ENCODE measurements around the gene SGSH.

Gene SGSH

GRCh38 chr17:80217703-80218362 lies 2.3 kb downstream of the SGSH start:
- TF ChIP-seq CTCF (IDR thresholded peaks at IDR 0.05; ENCODE audit: low read depth, low read length, missing control alignments): no peak
- DNase-seq (ENCODE audit: low read depth): no peak
- in situ Hi-C loops (cut with HindIII; ENCODE audit: low sequenced_read_pairs): no loop called here
- H3K4me3 ChIP-seq (ENCODE audit: low read depth, low read length): no peak overlapping the region

- H3K4me3 ChIP-seq (ENCODE audit: low read depth, low read length): no peak overlapping the region
- in situ Hi-C loops (cut with HindIII; ENCODE audit: low sequenced_read_pairs): no loop called here
- no peak for TF ChIP-seq CTCF (IDR thresholded peaks at IDR 0.05; ENCODE audit: low read depth, low read length, missing control alignments)
- DNase-seq (ENCODE audit: low read depth): no peak
Measured at GRCh38 chr17:80216473-80217456, 3.4 kb downstream of the SGSH start.

- DNase-seq (ENCODE audit: low read depth): no peak
- no peak overlapping the region for H3K4me3 ChIP-seq (ENCODE audit: low read depth, low read length)
- TF ChIP-seq CTCF (IDR thresholded peaks at IDR 0.05; ENCODE audit: low read depth, low read length, missing control alignments): no peak
- in situ Hi-C loops (cut with HindIII; ENCODE audit: low sequenced_read_pairs): no loop called here
Measured at GRCh38 chr17:80214878-80215210, 5.3 kb downstream of the SGSH start.

GRCh38 chr17:80214012-80214877 lies 5.9 kb downstream of the SGSH start:
- H3K4me3 ChIP-seq (ENCODE audit: low read depth, low read length): no peak overlapping the region
- TF ChIP-seq CTCF (IDR thresholded peaks at IDR 0.05; ENCODE audit: low read depth, low read length, missing control alignments): no peak
- DNase-seq (ENCODE audit: low read depth): no peak
- in situ Hi-C loops (cut with HindIII; ENCODE audit: low sequenced_read_pairs): no loop called here

GRCh38 chr17:80213643-80213975 lies 6.5 kb downstream of the SGSH start:
- no peak for DNase-seq (ENCODE audit: low read depth)
- TF ChIP-seq CTCF (IDR thresholded peaks at IDR 0.05; ENCODE audit: low read depth, low read length, missing control alignments): no peak
- no peak overlapping the region for H3K4me3 ChIP-seq (ENCODE audit: low read depth, low read length)
- in situ Hi-C loops (cut with HindIII; ENCODE audit: low sequenced_read_pairs): no loop called here

- H3K4me3 ChIP-seq (ENCODE audit: low read depth, low read length): no peak overlapping the region
- no peak for TF ChIP-seq CTCF (IDR thresholded peaks at IDR 0.05; ENCODE audit: low read depth, low read length, missing control alignments)
- DNase-seq (ENCODE audit: low read depth): no peak
- in situ Hi-C loops (cut with HindIII; ENCODE audit: low sequenced_read_pairs): no loop called here
Measured at GRCh38 chr17:80212962-80213642, 7.0 kb downstream of the SGSH start.

All from astrocyte of the cerebellum (primary cell).